Natural killer cell (primary cell): ENCODE measurements around the gene SLC17A7. TPM values are rescaled to one million over a fixed set of nuclear protein-coding genes. Genes with fewer than 3 reads are reported as not detected.

ENCODE experiments used
- ATAC-seq, 3 donors: fragments of 150-1000 bp in 2 of 3; fragments of 200-7000 bp in 1 of 3; cut with Tn5 transposase; 1 replicate in 1 of 3; 2 replicates in 2 of 3; pipeline ENCODE4 v1.10.0; 2021; ENCODE audit warnings: mild to moderate bottlenecking in 2 of 3, moderate library complexity in 2 of 3
- DNase-seq, 2 donors: peaks; one replicate each; pipeline versions ENCODE4 v3.0.0 to v3.0.0-alpha.2; 2013 to 2021; ENCODE audit warnings: mixed read lengths in 1 of 2
- H3K27ac ChIP-seq: one replicate; pipeline ENCODE4 v1.5.1; 2013; ENCODE audit warnings: mild to moderate bottlenecking, low read length
- H3K27me3 ChIP-seq: one replicate; pipeline ENCODE4 v1.6.1; 2013; ENCODE audit warnings: low read length; ENCODE audit not compliant: control insufficient read depth, insufficient read depth
- H3K36me3 ChIP-seq: one replicate; pipeline ENCODE4 v1.6.1; 2013; ENCODE audit warnings: low read length; ENCODE audit not compliant: control insufficient read depth, insufficient read depth
- H3K4me1 ChIP-seq: one replicate; pipeline ENCODE4 v1.6.1; 2013; ENCODE audit warnings: low read length; ENCODE audit not compliant: control insufficient read depth, insufficient read depth
- H3K4me3 ChIP-seq: one replicate; pipeline ENCODE4 v1.5.1; 2013; ENCODE audit warnings: low read length
- H3K9me3 ChIP-seq: one replicate; pipeline ENCODE4 v1.6.1; 2013; ENCODE audit warnings: low read length; ENCODE audit not compliant: control insufficient read depth, insufficient read depth
- H3K27ac Mint-ChIP-seq, 2 donors: one replicate each; pipeline ENCODE4 v1.8.0; 2022; ENCODE audit warnings: mild to moderate bottlenecking in 2 of 2, mixed read lengths in 2 of 2, moderate library complexity in 1 of 2
- H3K27me3 Mint-ChIP-seq, 2 donors: one replicate each; pipeline ENCODE4 v1.8.0; 2022; ENCODE audit warnings: low read depth in 2 of 2, mixed read lengths in 2 of 2
- H3K36me3 Mint-ChIP-seq: one replicate; pipeline ENCODE4 v1.8.0; 2022; ENCODE audit warnings: mixed read lengths
- H3K4me1 Mint-ChIP-seq, 2 donors: one replicate each; pipeline ENCODE4 v1.8.0; 2022; ENCODE audit warnings: mixed read lengths in 2 of 2
- H3K4me3 Mint-ChIP-seq: one replicate; pipeline ENCODE4 v1.8.0; 2022; ENCODE audit warnings: mild to moderate bottlenecking, moderate library complexity, mixed read lengths
- H3K9me3 Mint-ChIP-seq, 2 donors: one replicate each; pipeline ENCODE4 v1.8.0; 2022; ENCODE audit warnings: mixed read lengths in 2 of 2
- WGBS: methylation state at CpG from one replicate; pipeline ENCODE4 v1.1.7; 2013; ENCODE audit warnings: missing lambda C conversion rate; ENCODE audit not compliant: insufficient coverage; 5-methylcytosine and 5-hydroxymethylcytosine counted together
- intact Hi-C: fragments of 100-400 bp; cut with micrococcal nuclease; formaldehyde crosslinking; loops from one replicate; pipeline ENCODE4 v1.14.2; 2022
- total RNA-seq, 4 donors: library from RNA; stranded (reverse); fragments of 120-200 nt in 1 of 4; gene quantifications; one replicate each; pipeline versions ENCODE4 v1.2.3 to v1.2.4, GENCODE V29; 2013 to 2022
- TF ChIP-seq, protein P1 (sequence below): fragments of 200-600 bp; IDR thresholded peaks from one replicate; pipeline ENCODE4 v1.8.0; 2022; ENCODE audit warnings: antibody characterized with exemption

SLC17A7 gene
- total RNA-seq, 3 donors from 2014 or later (not counting 1 experiment from before 2014, with no cell fraction given), result not detected

DNA sequence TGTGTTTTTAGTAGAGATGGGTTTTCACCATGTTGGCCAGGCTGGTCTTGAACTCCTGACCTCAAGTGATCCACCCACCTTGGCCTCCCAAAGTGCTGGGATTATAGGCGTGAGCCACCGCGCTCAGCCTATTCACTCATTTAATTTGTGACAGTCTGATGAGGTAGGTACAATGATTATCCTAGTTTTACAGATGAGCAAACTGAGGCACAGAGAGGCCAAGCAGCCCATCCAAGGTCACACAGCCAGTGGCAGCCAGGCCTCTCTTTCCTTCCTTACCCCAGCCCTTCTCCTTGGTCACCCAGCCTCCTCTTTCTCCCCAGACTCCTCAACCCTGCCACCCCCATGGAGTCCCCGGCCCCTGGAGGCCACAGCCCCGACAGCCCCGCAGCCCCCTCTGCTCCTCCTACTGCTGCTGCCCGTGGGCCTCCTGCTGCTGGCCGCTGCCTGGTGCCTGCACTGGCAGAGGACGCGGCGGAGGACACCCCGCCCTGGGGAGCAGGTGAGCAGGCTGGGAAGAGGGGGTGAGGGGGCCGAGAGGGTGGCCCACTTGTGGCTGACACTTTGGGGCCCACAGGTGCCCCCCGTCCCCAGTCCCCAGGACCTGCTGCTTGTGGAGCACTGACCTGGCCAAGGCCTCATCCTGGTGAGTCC lies 38.8 kb upstream of the SLC17A7 start:
- Histone ChIP-seq H3K27ac (no peak overlapping the region), H3K4me3 (no peak overlapping the region), H3K27me3 (no peaks in the 10 kb centered on the region), H3K36me3 (peaks cover 27% of the 10 kb centered on the region), H3K9me3 (no peaks in the 10 kb centered on the region), H3K4me1 (peaks cover 16% of the 10 kb centered on the region)
- WGBS, result 95% methylated on average over 14 of the region's 14 CpGs
- Mint-ChIP-seq H3K4me1 (peaks cover 14% of the 10 kb centered on the region in 2 donors), H3K36me3 (no peaks in the 10 kb centered on the region), H3K9me3 (no peaks in the 10 kb centered on the region), H3K4me3 (no peak overlapping the region), H3K27ac (no peak overlapping the region), H3K27me3 (no peaks in the 10 kb centered on the region)
- intact Hi-C loops, result no loop called here
- no peak for DNase-seq
- TF ChIP-seq, protein P1, sequence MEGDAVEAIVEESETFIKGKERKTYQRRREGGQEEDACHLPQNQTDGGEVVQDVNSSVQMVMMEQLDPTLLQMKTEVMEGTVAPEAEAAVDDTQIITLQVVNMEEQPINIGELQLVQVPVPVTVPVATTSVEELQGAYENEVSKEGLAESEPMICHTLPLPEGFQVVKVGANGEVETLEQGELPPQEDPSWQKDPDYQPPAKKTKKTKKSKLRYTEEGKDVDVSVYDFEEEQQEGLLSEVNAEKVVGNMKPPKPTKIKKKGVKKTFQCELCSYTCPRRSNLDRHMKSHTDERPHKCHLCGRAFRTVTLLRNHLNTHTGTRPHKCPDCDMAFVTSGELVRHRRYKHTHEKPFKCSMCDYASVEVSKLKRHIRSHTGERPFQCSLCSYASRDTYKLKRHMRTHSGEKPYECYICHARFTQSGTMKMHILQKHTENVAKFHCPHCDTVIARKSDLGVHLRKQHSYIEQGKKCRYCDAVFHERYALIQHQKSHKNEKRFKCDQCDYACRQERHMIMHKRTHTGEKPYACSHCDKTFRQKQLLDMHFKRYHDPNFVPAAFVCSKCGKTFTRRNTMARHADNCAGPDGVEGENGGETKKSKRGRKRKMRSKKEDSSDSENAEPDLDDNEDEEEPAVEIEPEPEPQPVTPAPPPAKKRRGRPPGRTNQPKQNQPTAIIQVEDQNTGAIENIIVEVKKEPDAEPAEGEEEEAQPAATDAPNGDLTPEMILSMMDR, result no peak
- no peak for ATAC-seq

DNA sequence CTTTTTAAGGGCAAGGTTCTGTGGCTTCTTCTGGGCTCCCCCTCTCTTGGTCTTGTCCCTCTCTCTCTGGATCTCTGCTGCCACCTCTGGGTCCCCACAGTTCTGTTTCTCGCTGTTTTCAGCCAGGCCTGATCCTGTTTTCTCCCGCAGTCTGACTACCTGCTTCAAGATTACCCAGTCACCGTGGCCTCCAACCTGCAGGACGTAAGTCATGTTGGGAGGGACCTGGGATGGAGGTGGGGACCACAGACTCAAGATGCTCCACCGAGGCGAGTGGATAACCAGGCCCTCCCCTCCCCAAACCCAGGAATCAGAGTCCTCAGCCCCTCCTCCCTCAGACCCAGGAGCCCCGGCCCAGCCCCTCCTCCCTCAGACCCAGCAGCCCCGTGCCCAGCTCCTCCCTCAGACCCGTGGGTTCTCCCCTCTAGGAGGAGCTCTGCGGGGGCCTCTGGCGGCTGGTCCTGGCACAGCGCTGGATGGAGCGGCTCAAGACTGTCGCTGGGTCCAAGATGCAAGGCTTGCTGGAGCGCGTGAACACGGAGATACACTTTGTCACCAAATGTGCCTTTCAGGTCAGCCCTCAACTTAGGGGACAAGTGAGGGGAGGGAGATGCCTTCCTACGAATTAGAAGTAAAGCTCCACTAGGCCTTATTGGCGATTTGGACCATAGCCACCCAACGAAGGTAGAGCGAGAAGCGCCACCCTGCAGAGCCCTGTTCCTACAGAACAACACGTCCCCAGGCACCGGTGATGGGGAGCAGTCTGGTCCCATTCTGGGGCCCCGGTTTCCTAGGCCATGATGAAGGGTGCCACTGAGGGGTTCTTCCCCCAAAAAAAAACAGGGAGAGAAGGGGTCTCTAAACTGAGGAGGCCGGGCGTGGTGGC lies 34.9 kb upstream of the SLC17A7 start:
- Mint-ChIP-seq H3K36me3 (no peaks in the 10 kb centered on the region), H3K27me3 (no peaks in the 10 kb centered on the region), H3K9me3 (no peaks in the 10 kb centered on the region), H3K4me3 (peak overlapping the region; percentile 95), H3K4me1 (peaks cover 16 to 34% of the 10 kb centered on the region in 2 donors), H3K27ac (peak overlapping the region; percentile 88 to 94)
- H3K36me3 ChIP-seq, result peaks cover 17% of the 10 kb centered on the region
- peak overlapping the region; percentile 89 for H3K27ac ChIP-seq
- WGBS, result 65% methylated on average over 27 of the region's 27 CpGs
- H3K4me1 ChIP-seq, result peaks cover 47% of the 10 kb centered on the region
- no peak overlapping the region for H3K4me3 ChIP-seq
- ATAC-seq, result peak in 2 of 3 donors; percentile 16 to 34
- DNase-seq, result peak in 1 of 2 donors; percentile 83
- no peaks in the 10 kb centered on the region for H3K9me3 ChIP-seq
- intact Hi-C loops, result no loop called here
- H3K27me3 ChIP-seq, result no peaks in the 10 kb centered on the region
- TF ChIP-seq, protein P1, result peak; percentile 21

DNA sequence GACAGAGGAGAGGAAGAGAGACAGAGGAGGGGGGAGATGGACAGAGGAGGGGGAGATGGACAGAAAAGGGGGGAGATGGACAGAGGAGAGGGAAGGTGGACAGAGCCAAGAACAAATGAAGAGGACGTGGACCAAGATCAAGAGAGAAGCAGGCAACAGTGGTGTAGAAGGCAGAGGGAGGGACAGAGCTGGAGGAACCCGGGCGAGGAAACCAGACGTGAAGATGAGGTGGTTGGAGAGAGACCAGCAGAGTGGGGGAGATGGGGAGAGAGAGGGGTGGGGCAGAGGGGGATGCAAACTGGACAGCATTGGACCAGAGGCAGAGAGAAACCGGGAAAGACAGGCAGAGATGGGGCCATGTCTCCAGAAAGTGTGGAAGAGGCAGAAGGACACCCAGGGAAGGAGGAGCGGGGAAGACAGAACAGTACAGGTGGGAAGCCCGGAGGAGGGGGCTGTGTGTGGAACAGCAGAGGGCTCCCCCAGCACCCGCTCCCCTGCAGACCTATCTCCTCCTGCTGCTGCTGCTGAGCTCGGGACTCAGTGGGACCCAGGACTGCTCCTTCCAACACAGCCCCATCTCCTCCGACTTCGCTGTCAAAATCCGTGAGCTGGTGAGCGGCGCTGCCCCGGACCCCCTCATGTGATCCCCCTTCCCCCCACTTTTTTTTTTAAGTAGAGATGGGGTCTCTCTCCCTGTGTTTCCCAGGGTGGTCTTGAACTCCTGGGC lies 34.0 kb upstream of the SLC17A7 start:
- 63% methylated on average over 13 of the region's 15 CpGs for WGBS
- DNase-seq (peak in 1 of 2 donors; percentile 58), ATAC-seq (no peak)
- Mint-ChIP-seq H3K9me3 (no peaks in the 10 kb centered on the region), H3K27ac (peak overlapping the region; percentile 88 to 94), H3K4me3 (peak overlapping the region; percentile 95), H3K4me1 (peaks cover 23 to 41% of the 10 kb centered on the region in 2 donors), H3K36me3 (no peaks in the 10 kb centered on the region), H3K27me3 (no peaks in the 10 kb centered on the region)
- H3K4me1 ChIP-seq, result peaks cover 56% of the 10 kb centered on the region
- intact Hi-C loops, result no loop called here
- H3K27ac ChIP-seq, result peak overlapping the region; percentile 89
- no peaks in the 10 kb centered on the region for H3K27me3 ChIP-seq
- TF ChIP-seq, protein P1, result no peak
- H3K36me3 ChIP-seq, result peaks cover 14% of the 10 kb centered on the region
- peak overlapping the region; percentile 67 for H3K4me3 ChIP-seq
- H3K9me3 ChIP-seq, result no peaks in the 10 kb centered on the region
